NCI-H1694 (cell line): ENCODE measurements around the gene CD300A.

Experiments
- DNase-seq: peaks from one replicate; lab custom pipeline; 2025; lab: John Stamatoyannopoulos, UW

The CD300A gene

DNA sequence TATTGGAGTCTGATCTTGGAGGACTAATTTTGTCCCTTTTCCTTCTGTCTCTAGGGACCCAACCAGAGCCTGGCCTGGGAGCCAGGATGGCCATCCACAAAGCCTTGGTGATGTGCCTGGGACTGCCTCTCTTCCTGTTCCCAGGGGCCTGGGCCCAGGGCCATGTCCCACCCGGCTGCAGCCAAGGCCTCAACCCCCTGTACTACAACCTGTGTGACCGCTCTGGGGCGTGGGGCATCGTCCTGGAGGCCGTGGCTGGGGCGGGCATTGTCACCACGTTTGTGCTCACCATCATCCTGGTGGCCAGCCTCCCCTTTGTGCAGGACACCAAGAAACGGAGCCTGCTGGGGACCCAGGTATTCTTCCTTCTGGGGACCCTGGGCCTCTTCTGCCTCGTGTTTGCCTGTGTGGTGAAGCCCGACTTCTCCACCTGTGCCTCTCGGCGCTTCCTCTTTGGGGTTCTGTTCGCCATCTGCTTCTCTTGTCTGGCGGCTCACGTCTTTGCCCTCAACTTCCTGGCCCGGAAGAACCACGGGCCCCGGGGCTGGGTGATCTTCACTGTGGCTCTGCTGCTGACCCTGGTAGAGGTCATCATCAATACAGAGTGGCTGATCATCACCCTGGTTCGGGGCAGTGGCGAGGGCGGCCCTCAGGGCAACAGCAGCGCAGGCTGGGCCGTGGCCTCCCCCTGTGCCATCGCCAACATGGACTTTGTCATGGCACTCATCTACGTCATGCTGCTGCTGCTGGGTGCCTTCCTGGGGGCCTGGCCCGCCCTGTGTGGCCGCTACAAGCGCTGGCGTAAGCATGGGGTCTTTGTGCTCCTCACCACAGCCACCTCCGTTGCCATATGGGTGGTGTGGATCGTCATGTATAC, 26.5 kb upstream of the CD300A start:
- no peak for DNase-seq

GRCh38 chr17:74441537-74441936, 24.9 kb upstream of the CD300A start:
- no peak for DNase-seq

DNA sequence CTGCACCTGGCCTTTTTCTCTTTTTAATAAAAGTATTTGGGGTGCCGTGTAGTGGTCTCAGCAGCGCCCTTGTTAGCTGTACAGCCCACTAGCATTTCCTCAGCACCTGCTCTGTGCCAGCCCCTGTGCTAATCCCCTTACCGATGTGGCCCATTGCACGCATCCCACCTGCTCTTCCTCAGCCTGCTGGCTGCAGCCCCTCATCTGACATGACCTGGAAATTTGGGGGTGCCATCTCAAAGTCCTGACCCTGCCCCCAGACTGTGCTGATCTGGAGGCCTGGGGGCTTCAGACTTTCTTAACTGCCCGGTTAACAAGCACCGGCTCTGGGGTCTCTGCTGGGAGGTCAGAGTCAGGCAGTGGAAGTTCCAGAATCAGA, 24.2 kb upstream of the CD300A start:
- DNase-seq: no peak

GRCh38 chr17:74442670-74443515, 23.5 kb upstream of the CD300A start:
- no peak for DNase-seq

DNA sequence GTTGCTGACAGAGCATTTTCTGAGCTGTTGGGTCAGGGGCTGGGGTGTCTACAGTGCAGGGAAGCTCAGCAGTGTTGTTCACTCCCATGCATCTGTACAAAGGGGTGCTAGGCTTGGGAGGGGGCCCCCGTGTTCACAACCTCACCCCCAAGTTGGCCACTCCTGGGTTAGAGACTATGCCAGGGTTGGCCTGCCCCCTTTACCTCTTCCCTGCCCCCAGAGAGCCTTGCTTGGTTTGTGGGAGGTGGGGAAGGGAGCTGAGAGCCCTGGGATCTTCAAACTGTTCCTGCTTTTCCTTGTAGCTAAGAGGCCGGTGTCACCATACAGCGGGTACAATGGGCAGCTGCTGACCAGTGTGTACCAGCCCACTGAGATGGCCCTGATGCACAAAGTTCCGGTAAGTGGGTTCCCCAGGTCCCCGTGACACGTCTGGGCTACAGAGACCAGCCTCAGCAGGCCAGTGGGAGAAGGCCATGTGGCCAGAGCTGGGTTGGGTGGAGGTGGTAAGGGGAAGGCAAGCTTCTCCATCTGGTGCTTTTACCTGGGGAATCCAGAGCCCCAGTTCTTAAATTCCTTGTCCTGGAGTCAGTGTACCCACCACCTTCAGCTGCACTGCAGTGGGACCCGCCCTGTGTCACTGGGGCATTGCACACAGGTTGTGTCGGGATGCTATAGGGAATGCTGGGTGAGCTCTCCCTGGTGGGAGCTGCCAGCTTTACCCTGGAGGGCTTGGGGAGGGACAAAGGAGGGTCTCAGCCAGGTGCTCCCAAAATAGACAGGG, 22.7 kb upstream of the CD300A start:
- DNase-seq: no peak

DNA sequence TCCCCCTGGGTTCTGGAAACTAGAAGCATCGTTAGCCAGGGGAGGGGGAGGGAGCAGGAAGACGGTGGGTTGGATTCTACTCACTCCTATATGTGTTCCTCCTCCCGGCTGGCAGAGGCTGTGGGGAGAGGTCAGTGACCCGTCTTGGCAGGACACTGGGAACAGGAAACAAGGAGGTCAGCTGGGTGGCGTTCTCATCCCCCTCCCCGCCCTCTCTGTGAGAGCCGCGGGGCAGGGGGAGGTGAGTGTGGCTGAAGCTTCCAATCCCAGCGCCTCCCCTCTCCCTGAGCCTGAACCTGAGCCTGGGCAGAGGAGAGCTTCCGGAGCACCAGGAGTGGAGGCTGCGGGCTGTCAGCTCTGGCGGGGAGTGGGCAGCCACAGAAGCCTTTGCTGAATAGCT, 22.0 kb upstream of the CD300A start:
- DNase-seq: no peak

GRCh38 chr17:74445158-74445557, 21.3 kb upstream of the CD300A start:
- DNase-seq: no peak

- DNase-seq: no peak
Measured at GRCh38 chr17:74446551-74447500, 19.6 kb upstream of the CD300A start.

DNA sequence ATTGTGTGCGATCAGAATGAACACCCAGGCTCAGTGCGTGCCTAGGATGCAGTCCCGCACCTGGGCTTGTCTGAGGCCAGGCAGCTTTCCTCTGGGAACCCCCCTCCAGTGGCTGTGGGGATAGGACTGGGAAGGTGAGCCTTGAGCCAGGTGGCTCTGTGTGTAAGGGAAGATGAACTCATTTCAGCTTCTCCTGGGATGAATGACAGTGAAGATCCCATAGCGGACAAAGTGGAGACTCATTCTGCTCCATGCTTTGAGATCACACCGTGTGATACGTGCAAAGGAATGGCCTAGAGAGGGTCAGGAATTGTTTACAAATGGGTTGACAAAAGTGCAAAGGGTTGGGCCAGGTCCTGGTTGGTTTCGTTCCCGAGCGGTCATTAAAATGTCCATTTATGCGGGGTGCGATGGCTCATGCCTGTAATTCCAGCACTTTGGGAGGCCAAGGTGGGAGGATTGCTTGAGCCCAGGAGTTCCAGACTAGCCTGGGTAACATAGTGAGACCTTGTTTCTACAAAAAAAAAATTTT, 18.7 kb upstream of the CD300A start:
- no peak for DNase-seq

- DNase-seq: no peak
Measured at GRCh38 chr17:74448756-74449155, 17.7 kb upstream of the CD300A start.

- DNase-seq: no peak
Measured at GRCh38 chr17:74449306-74449705, 17.1 kb upstream of the CD300A start.

- no peak for DNase-seq
Measured at GRCh38 chr17:74449773-74450172, 16.7 kb upstream of the CD300A start.

DNA sequence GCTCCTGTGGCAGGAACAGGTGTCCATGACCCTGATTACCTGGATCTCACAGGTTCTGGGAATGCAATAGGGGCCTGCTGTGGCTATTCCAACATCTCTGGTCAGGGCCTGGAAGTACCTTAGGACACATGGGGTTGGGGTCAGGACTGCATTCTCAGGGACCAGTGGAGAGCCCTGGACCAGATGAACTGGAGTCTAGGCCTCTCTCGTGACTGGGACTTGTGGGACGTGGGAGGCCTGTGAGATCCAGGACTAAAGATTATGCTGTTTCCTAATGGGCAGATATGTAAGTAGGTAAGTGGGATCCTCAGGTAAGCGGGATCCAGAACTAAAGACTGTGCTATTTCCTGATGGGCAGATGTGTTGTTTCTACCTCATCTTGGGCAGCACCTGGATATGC, 16.2 kb upstream of the CD300A start:
- no peak for DNase-seq

- DNase-seq: no peak
Measured at GRCh38 chr17:74450925-74451403, 15.5 kb upstream of the CD300A start.

DNA sequence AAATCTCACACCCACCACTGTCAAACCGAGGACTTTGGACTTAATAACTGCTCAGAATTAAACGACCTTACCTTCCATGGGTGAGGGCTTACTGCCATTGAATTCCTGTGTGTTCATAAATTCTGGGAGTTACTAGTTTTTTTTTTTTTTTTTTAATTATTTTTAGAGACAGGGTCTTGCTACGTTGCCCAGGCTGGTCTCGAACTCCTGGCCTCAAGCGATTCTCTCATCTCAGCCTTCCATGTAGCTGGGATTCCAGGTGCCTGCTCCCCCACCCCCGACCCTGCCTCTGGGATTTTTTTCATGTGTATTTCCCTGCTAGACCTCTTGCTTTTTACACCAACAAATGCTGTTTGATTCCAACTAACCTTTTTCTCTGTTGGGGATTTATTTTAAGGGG, 14.9 kb upstream of the CD300A start:
- no peak for DNase-seq

DNA sequence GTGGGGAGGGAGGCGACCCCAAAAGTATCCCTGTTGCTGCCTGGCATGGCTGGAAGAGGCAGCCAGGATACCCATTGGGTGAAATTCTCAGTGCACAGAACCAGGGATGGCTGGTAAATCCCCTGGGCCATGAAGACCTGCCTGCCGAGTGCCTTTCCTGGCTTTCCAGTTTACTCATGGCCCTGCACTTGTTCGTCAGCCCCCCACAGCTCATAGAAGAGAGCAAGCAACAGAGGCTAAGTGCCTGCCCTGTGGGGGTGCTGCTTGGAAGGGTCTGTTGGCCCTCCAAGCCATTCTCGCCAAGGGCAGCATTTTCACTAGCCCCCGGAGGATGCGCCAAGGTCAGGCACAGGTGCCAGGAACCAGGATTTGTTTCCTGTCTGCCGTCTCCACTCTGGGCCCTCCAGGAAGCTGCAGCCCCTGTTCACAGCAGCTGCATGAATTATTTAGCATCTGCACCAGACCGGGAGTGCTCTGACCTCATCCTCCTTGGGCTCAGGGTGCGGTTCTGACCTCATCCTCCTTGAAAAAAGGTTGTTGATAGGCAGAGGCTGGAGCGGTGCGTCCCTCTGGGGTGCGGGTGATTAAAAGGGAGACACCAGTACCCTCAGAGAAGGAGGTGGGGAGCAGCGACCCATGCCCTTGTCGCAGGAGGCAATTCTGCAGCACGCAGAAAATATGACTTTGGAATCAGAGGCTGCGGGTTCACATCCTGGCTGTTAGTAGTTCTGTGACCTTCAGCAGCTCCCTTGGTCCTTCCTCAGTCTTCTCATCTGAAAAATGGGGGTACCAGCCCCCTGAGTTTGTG, 14.2 kb upstream of the CD300A start:
- DNase-seq: peak; percentile 45

DNA sequence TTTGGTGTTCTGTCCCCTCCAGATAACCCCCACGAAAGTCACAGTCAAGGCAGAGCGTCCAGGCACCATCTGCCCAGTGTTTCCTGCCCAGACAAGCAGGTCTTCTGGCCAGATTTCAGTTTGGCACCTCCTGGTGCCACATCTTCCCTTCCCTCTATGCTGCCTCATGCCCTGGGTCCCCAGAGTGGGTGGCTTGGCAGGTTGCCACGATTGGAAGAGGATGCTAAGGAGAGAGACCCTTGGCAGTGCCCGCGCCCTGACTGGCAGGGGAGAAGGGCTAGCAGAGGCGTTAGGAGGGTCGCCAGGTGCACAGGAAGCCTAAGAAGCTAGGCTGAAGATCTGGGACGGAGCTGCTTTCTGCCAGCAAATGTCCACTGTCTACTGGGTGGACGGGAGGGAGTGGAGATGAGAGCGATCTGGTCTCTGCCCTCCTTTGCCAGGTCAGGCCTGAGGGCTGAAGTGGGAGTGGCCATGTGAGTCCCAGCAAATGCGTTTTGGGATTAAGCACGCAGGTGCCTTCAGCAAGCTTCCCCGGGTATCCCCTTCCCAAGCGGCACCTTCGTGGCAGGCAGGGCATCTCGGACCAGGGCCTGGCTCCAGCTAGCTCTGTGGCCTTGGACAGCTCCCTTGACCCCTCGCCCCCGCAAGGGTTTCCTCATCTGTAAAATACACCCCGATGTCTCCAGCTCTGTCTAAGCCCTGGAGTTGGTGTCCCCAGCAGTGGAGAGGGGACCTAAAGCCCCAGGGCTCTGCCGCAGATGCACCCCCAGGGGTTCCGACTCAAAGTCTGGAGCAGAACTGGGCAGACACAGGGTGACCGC, 13.4 kb upstream of the CD300A start:
- DNase-seq: no peak

DNA sequence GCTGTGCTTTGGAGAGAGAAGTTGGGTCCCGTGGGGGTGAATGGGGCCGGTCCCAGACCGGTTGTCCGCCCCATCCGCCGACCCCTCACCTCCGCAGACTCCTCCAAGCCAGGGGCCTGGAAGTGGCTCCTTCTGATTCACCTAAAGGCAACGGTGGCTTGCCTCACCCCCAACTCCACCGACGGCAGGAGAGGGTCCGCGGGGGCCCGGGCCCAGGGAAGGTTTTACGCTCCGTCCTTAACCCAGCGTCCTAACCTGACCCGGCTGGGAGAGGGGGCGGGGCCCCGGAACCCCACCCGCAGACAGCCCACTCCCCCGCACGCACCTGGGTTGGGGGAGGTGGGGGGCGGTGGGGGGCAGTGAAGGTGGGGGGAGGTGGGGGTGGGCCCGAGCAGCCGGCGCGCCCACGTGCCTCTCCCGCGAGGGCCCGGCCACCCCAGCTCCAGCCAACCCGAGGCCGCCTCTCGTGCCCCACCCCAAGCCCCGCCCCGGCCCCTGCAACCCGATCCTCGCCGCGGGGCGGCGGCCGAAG, 12.7 kb upstream of the CD300A start:
- DNase-seq: no peak
